ENCODE measurements around the gene NUDT16L1. TPM values are rescaled to one million over a fixed set of nuclear protein-coding genes. Genes with fewer than 3 reads are reported as not detected.

The NUDT16L1 gene
- total and polyA plus RNA-seq, 9 of the 15 experiments (the other 6 are each of a cell fraction or from before 2014, with no cell fraction given) = 1.4 to 37.6 (median 13.7) TPM

GRCh38 chr16:4667203-4667963, 26.0 kb upstream of the NUDT16L1 start (continued):
- TF ChIP-seq POLR2AphosphoS2 (IDR thresholded peaks at IDR 0.05; ENCODE audit: low read length) (no peak), SMAD3 (CRISPR knock-in tag; conservative IDR thresholded peaks at IDR 0.05) (no peak), KAT2B (IDR thresholded peaks at IDR 0.05; ENCODE audit: low read depth, low read length) (no peak)

- Histone ChIP-seq H3K36me3 (ENCODE audit: control insufficient read depth, insufficient read depth, low read length) (peaks cover 65% of the 10 kb centered on the region), H3K79me2 (ENCODE audit: control insufficient read depth, insufficient read depth, low read length) (no peaks in the 10 kb centered on the region), H3K9me1 (ENCODE audit: control insufficient read depth, insufficient read depth, low read length) (no peaks in the 10 kb centered on the region), H3K4me2 (ENCODE audit: insufficient read depth, low read length) (no peak overlapping the region), H4K20me1 (replicated peaks; ENCODE audit: control insufficient read depth, insufficient read depth, low read length) (no peaks in the 10 kb centered on the region; the same call in 1 of the 2 replicates), H3K9me3 (replicated peaks; ENCODE audit: control insufficient read depth, insufficient read depth, low read depth, low read length) (no peaks in the 10 kb centered on the region), H3K4me1 (replicated peaks in 1 of 2; ENCODE audit: control insufficient read depth in 2 of 2, insufficient read depth in 2 of 2, low read length in 2 of 2) (peaks cover 0 to 15% of the 10 kb centered on the region in 2 experiments; a peak in 2 of 5 replicates), H3K27ac (ENCODE audit: extremely low read depth, low read depth, low read length) (no peak overlapping the region), H3K4me3 (no peak overlapping the region), H3K27me3 (ENCODE audit: control insufficient read depth in 2 of 2, insufficient read depth in 2 of 2, low read length in 2 of 2) (no peaks in the 10 kb centered on the region), H2AFZ (ENCODE audit: low read depth, low read length) (no peak overlapping the region), H3K9ac (ENCODE audit: insufficient read depth in 1 of 2, low read depth in 2 of 2, low read length in 2 of 2) (no peak overlapping the region)
- ChIA-PET CTCF (ENCODE audit: low intra/inter-chr PET ratio) (no interaction called here), POLR2A (no interaction called here)
- in situ Hi-C loops (cut with MboI) = no loop called here
- ATAC-seq (no peak), DNase-seq (ENCODE audit: extremely low read depth in 1 of 4, low spot score in 3 of 4) (no peak), FAIRE-seq (peak; percentile 74)
- WGBS (ENCODE audit: insufficient coverage, low coverage, missing lambda C conversion rate) = 95% methylated on average over 10 of the region's 10 CpGs
- intact Hi-C loops (cut with micrococcal nuclease) = no loop called here
- BruUV-seq (replicated peaks) = TSS peak; percentile 43
- TF ChIP-seq UBTF (IDR thresholded peaks at IDR 0.05; ENCODE audit: borderline replicate concordance in 1 of 2, low read depth in 2 of 2, low read length in 2 of 2) (no peak), HDAC1 (IDR thresholded peaks at IDR 0.05) (peak in 1 of 2 experiments; percentile 29; a peak in 1 of 4 replicates), SUPT5H (IDR thresholded peaks at IDR 0.05) (peak; percentile 36; the same call in 1 of the 2 replicates), SMC3 (conservative IDR thresholded peaks at IDR 0.05; ENCODE audit: insufficient read depth, low read depth, low read length) (no peak), SIN3A (IDR thresholded peaks at IDR 0.05; ENCODE audit: borderline replicate concordance in 2 of 2, control insufficient read depth in 1 of 2, low read depth in 2 of 2, low read length in 2 of 2) (no peak), ASH1L (IDR thresholded peaks at IDR 0.05; ENCODE audit: borderline replicate concordance, low read depth, partially characterized antibody) (no peak)
- TF ChIP-seq, protein P1, sequence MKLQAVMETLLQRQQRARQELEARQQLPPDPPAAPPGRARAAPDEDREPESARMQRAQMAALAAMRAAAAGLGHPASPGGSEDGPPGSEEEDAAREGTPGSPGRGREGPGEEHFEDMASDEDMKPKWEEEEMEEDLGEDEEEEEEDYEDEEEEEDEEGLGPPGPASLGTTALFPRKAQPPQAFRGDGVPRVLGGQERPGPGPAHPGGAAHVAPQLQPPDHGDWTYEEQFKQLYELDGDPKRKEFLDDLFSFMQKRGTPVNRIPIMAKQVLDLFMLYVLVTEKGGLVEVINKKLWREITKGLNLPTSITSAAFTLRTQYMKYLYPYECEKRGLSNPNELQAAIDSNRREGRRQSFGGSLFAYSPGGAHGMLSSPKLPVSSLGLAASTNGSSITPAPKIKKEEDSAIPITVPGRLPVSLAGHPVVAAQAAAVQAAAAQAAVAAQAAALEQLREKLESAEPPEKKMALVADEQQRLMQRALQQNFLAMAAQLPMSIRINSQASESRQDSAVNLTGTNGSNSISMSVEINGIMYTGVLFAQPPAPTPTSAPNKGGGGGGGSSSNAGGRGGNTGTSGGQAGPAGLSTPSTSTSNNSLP (IDR thresholded peaks at IDR 0.05; ENCODE audit: borderline replicate concordance, low read depth, low read length) = no peak
These were observed 24.9 kb upstream of the NUDT16L1 start for GRCh38 chr16:4668313-4668960.
